Activated CD4-positive, alpha-beta memory T cell treated with anti-CD3 and anti-CD28 coated beads, Interleukin-2, amount 10 ng/mL, durations not matched to agents 7 days and 5 days (primary cell): ENCODE measurements around the gene SNX18. TPM values are rescaled to one million over a fixed set of nuclear protein-coding genes. Genes with fewer than 3 reads are reported as not detected.
A peak's percentile ranks its signal among the peaks of the same experiment; 100 is the strongest.
"Not testable (repeated sequence)": the region's sequence is repeated elsewhere in the genome, so short reads cannot be mapped to it uniquely, and the experiment has no call there.

Source experiments
- CTCF ChIA-PET: fragments of 350-600 bp; sonication (Branson Sonifier 250); formaldehyde crosslinking; loops from one replicate; lab custom pipeline; 2021; ENCODE audit warnings: antibody characterized with exemption, inconsistent platforms; lab: Charles Lee
- POLR2A ChIA-PET: fragments of 350-600 bp; sonication (Branson Sonifier 250); formaldehyde crosslinking; loops from one replicate; lab custom pipeline; 2021; ENCODE audit warnings: antibody characterized with exemption; lab: Charles Lee
- DNase-seq: peaks from one replicate; pipeline ENCODE4 v3.0.0-alpha.2; 2020
- H3K27ac Mint-ChIP-seq: one replicate; pipeline ENCODE4 v1.8.0; 2021; ENCODE audit warnings: mild to moderate bottlenecking, mixed read lengths
- H3K27me3 Mint-ChIP-seq: one replicate; pipeline ENCODE4 v1.8.0; 2021; ENCODE audit warnings: mixed read lengths
- H3K36me3 Mint-ChIP-seq: one replicate; pipeline ENCODE4 v1.8.0; 2021; ENCODE audit warnings: low read depth, mixed read lengths
- H3K4me1 Mint-ChIP-seq: one replicate; pipeline ENCODE4 v1.8.0; 2021; ENCODE audit warnings: mixed read lengths
- H3K4me3 Mint-ChIP-seq: one replicate; pipeline ENCODE4 v1.8.0; 2021; ENCODE audit warnings: mild to moderate bottlenecking, mixed read lengths
- H3K9me3 Mint-ChIP-seq: one replicate; pipeline ENCODE4 v1.8.0; 2021; ENCODE audit warnings: mixed read lengths
- total RNA-seq, 2 experiments: library from RNA; stranded (reverse); gene quantifications; one replicate each; pipeline ENCODE4 v1.2.3, GENCODE V29; 2021

SNX18 gene
- total RNA-seq, 2 experiments from 2014 or later: 38.9 to 39.6 TPM

GRCh38 chr5:54534191-54535004 is 16.8 kb downstream of the SNX18 start:
- CTCF ChIA-PET: no interaction called here
- DNase-seq: no peak
- no peak overlapping the region for H3K4me3 Mint-ChIP-seq
- H3K27me3 Mint-ChIP-seq: no peaks in the 10 kb centered on the region
- no peaks in the 10 kb centered on the region for H3K9me3 Mint-ChIP-seq
- POLR2A ChIA-PET: interaction anchor here (1.1 kb wide), 1 partner anchor 17 kb away, joined by 3 read pairs; the partner anchor contains the start of gene SNX18
- peaks cover 38% of the 10 kb centered on the region for H3K4me1 Mint-ChIP-seq
- peaks cover 45% of the 10 kb centered on the region for H3K36me3 Mint-ChIP-seq
- H3K27ac Mint-ChIP-seq: no peak overlapping the region

- Mint-ChIP-seq H3K27me3 (no peaks in the 10 kb centered on the region), H3K4me1 (peaks cover 34% of the 10 kb centered on the region), H3K4me3 (no peak overlapping the region), H3K27ac (no peak overlapping the region), H3K9me3 (no peaks in the 10 kb centered on the region), H3K36me3 (peaks cover 52% of the 10 kb centered on the region)
- no peak for DNase-seq
- POLR2A ChIA-PET: interaction anchor here (1.1 kb wide), 1 partner anchor 18 kb away, joined by 3 read pairs; the partner anchor contains the start of gene SNX18
- CTCF ChIA-PET: no interaction called here
Measured at GRCh38 chr5:54535149-54535844, 17.7 kb downstream of the SNX18 start.

GRCh38 chr5:54536375-54536774 is 18.8 kb downstream of the SNX18 start:
- H3K9me3 Mint-ChIP-seq, H3K27me3 Mint-ChIP-seq, H3K4me3 Mint-ChIP-seq, DNase-seq, H3K27ac Mint-ChIP-seq, CTCF ChIA-PET, POLR2A ChIA-PET: not testable (repeated sequence)
- Mint-ChIP-seq H3K36me3 (peaks cover 46% of the 10 kb centered on the region), H3K4me1 (peaks cover 28% of the 10 kb centered on the region)

GRCh38 chr5:54536861-54537260 is 19.3 kb downstream of the SNX18 start:
- Mint-ChIP-seq H3K4me1 (peaks cover 30% of the 10 kb centered on the region), H3K36me3 (peaks cover 46% of the 10 kb centered on the region)
- CTCF ChIA-PET, POLR2A ChIA-PET, DNase-seq, H3K9me3 Mint-ChIP-seq, H3K27me3 Mint-ChIP-seq, H3K27ac Mint-ChIP-seq, H3K4me3 Mint-ChIP-seq: not testable (repeated sequence)

- ChIA-PET POLR2A (no interaction called here), CTCF (interaction anchor here (1.3 kb wide), 1 partner anchor 15 kb away, joined by 3 read pairs; no protein-coding TSS in a partner anchor)
- Mint-ChIP-seq H3K36me3 (peaks cover 54% of the 10 kb centered on the region), H3K9me3 (no peaks in the 10 kb centered on the region), H3K27me3 (no peaks in the 10 kb centered on the region), H3K4me1 (peaks cover 30% of the 10 kb centered on the region), H3K27ac (no peak overlapping the region), H3K4me3 (no peak overlapping the region)
- no peak for DNase-seq
Measured at GRCh38 chr5:54537725-54538124, 20.2 kb downstream of the SNX18 start.

GRCh38 chr5:54538156-54538555 is 20.6 kb downstream of the SNX18 start:
- Mint-ChIP-seq H3K4me3 (no peak overlapping the region), H3K4me1 (peaks cover 30% of the 10 kb centered on the region)

GRCh38 chr5:54539001-54539400 is 21.4 kb downstream of the SNX18 start:
- CTCF ChIA-PET: interaction anchor here (1.4 kb wide), 1 partner anchor 306 kb away, joined by 4 read pairs; no protein-coding TSS in a partner anchor

More at GRCh38 chr5:54538156-54538555, 20.6 kb downstream of the SNX18 start:
- H3K9me3 Mint-ChIP-seq: no peaks in the 10 kb centered on the region
- no peak for DNase-seq
- POLR2A ChIA-PET: no interaction called here
- no peak overlapping the region for H3K27ac Mint-ChIP-seq
- CTCF ChIA-PET: interaction anchor here (1.3 to 1.4 kb wide), 2 partner anchors 15 to 307 kb away, joined by 3 to 4 read pairs; no protein-coding TSS in a partner anchor
- no peaks in the 10 kb centered on the region for H3K27me3 Mint-ChIP-seq
- peaks cover 59% of the 10 kb centered on the region for H3K36me3 Mint-ChIP-seq

GRCh38 chr5:54540286-54540685 is 22.7 kb downstream of the SNX18 start:
- peaks cover 61% of the 10 kb centered on the region for H3K36me3 Mint-ChIP-seq
- peaks cover 20% of the 10 kb centered on the region for H3K4me1 Mint-ChIP-seq
- no peak overlapping the region for H3K27ac Mint-ChIP-seq
- POLR2A ChIA-PET: no interaction called here
- no peak overlapping the region for H3K4me3 Mint-ChIP-seq
- no peaks in the 10 kb centered on the region for H3K9me3 Mint-ChIP-seq
- no peak for DNase-seq
- no peaks in the 10 kb centered on the region for H3K27me3 Mint-ChIP-seq
- CTCF ChIA-PET: interaction anchor here (1.0 kb wide), 1 partner anchor 323 kb away, joined by 3 read pairs; no protein-coding TSS in a partner anchor

More at GRCh38 chr5:54539001-54539400, 21.4 kb downstream of the SNX18 start:
- Mint-ChIP-seq H3K9me3 (no peaks in the 10 kb centered on the region), H3K4me3 (no peak overlapping the region), H3K27me3 (no peaks in the 10 kb centered on the region), H3K27ac (no peak overlapping the region), H3K4me1 (peaks cover 24% of the 10 kb centered on the region), H3K36me3 (peaks cover 61% of the 10 kb centered on the region)
- no peak for DNase-seq
- POLR2A ChIA-PET: interaction anchor here (0.9 kb wide), 1 partner anchor 299 kb away, joined by 3 read pairs; no protein-coding TSS in a partner anchor

GRCh38 chr5:54541823-54542783 is 24.5 kb downstream of the SNX18 start:
- H3K9me3 Mint-ChIP-seq: no peaks in the 10 kb centered on the region
- H3K4me3 Mint-ChIP-seq: no peak overlapping the region
- DNase-seq: no peak
- H3K4me1 Mint-ChIP-seq: peaks cover 14% of the 10 kb centered on the region
- peaks cover 61% of the 10 kb centered on the region for H3K36me3 Mint-ChIP-seq
- ChIA-PET POLR2A (no interaction called here), CTCF (interaction anchor here (1.1 kb wide), 1 partner anchor 17 kb away, joined by 4 read pairs; no protein-coding TSS in a partner anchor)
- peak overlapping the region; percentile 19 for H3K27ac Mint-ChIP-seq
- H3K27me3 Mint-ChIP-seq: no peaks in the 10 kb centered on the region

GRCh38 chr5:54544044-54544443 is 26.5 kb downstream of the SNX18 start:
- H3K9me3 Mint-ChIP-seq: no peaks in the 10 kb centered on the region
- DNase-seq: no peak
- POLR2A ChIA-PET: interaction anchor here (0.5 kb wide), 1 partner anchor 15 kb away, joined by 4 read pairs; no protein-coding TSS in a partner anchor
- no peak overlapping the region for H3K4me3 Mint-ChIP-seq
- CTCF ChIA-PET: no interaction called here
- H3K27ac Mint-ChIP-seq: no peak overlapping the region
- H3K4me1 Mint-ChIP-seq: peaks cover 12% of the 10 kb centered on the region
- peaks cover 71% of the 10 kb centered on the region for H3K36me3 Mint-ChIP-seq
- H3K27me3 Mint-ChIP-seq: no peaks in the 10 kb centered on the region

- Mint-ChIP-seq H3K36me3 (peaks cover 68% of the 10 kb centered on the region), H3K4me1 (peaks cover 10% of the 10 kb centered on the region), H3K9me3 (no peaks in the 10 kb centered on the region), H3K27me3 (no peaks in the 10 kb centered on the region), H3K4me3 (no peak overlapping the region), H3K27ac (no peak overlapping the region)
- ChIA-PET POLR2A (interaction anchor here (0.6 kb wide), 1 partner anchor 1303 kb away, joined by 3 read pairs; no protein-coding TSS in a partner anchor), CTCF (no interaction called here)
- DNase-seq: no peak
Measured at GRCh38 chr5:54545796-54546195, 28.2 kb downstream of the SNX18 start.

- H3K36me3 Mint-ChIP-seq: peaks cover 68% of the 10 kb centered on the region
- H3K27ac Mint-ChIP-seq: no peak overlapping the region
- no peak overlapping the region for H3K4me3 Mint-ChIP-seq
- DNase-seq: no peak
- H3K4me1 Mint-ChIP-seq: peaks cover 2% of the 10 kb centered on the region
- H3K9me3 Mint-ChIP-seq: no peaks in the 10 kb centered on the region
- no peaks in the 10 kb centered on the region for H3K27me3 Mint-ChIP-seq
- CTCF ChIA-PET: no interaction called here
- POLR2A ChIA-PET: interaction anchor here (1.1 to 1.2 kb wide), 2 partner anchors 20 to 196 kb away, joined by 3 to 4 read pairs; no protein-coding TSS in a partner anchor
Measured at GRCh38 chr5:54547711-54548250, 30.2 kb downstream of the SNX18 start.
